PC-9 (cell line): ENCODE measurements around the gene TLCD3B.

Experiments used
- EZH2 ChIP-seq: fragments of 200-600 bp; sonication (generic); IDR thresholded peaks from 2 replicates; pipeline ENCODE4 v1.8.0; 2017; ENCODE audit warnings: antibody characterized with exemption, low read depth
- TF ChIP-seq, protein P1 (sequence below): fragments of 200-600 bp; sonication (generic); conservative IDR thresholded peaks from 2 replicates; pipeline ENCODE4 v1.6.1; 2017; ENCODE audit warnings: mixed run types, antibody characterized with exemption, mild to moderate bottlenecking, moderate library complexity

DNA sequence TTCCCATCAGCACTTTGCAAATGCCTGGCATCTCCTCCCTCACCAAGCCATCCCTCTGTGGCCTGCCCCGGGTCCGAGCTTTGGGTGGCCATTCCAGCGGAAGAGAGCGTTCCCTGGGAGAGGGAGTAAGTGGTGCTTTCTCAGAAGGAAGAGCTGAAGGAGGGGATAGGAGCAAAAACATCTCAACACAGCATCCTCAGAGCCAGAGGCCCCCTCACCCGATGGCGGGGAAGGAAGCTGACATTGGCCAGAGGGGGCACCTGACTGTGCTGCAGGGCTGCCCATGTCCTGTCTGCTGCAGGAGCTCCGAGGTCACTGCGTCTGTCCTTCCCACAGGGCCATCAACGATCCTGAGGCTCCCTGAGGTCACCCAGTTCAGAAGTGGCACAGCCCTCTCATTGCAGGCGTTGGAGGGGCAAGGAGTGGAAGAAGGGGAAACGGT is 427 bp upstream of the TLCD3B start:
- TF ChIP-seq EZH2, result no peak
- TF ChIP-seq, protein P1, sequence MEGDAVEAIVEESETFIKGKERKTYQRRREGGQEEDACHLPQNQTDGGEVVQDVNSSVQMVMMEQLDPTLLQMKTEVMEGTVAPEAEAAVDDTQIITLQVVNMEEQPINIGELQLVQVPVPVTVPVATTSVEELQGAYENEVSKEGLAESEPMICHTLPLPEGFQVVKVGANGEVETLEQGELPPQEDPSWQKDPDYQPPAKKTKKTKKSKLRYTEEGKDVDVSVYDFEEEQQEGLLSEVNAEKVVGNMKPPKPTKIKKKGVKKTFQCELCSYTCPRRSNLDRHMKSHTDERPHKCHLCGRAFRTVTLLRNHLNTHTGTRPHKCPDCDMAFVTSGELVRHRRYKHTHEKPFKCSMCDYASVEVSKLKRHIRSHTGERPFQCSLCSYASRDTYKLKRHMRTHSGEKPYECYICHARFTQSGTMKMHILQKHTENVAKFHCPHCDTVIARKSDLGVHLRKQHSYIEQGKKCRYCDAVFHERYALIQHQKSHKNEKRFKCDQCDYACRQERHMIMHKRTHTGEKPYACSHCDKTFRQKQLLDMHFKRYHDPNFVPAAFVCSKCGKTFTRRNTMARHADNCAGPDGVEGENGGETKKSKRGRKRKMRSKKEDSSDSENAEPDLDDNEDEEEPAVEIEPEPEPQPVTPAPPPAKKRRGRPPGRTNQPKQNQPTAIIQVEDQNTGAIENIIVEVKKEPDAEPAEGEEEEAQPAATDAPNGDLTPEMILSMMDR, result no peak
